H1 (cell line): ENCODE results near the gene PTS.

ENCODE experiments used
- MAFK ChIP-seq: IDR thresholded peaks from 2 replicates; pipeline ENCODE4 v1.6.1; 2012; ENCODE audit warnings: low read depth, mild to moderate bottlenecking, improper control_type of control experiment, low read length
- POLR2A ChIP-seq, 2 experiments: IDR thresholded peaks; 1 replicate in 1 of 2; 2 replicates in 1 of 2; pipeline ENCODE4 v1.6.1; 2011; ENCODE audit warnings: low read depth in 2 of 2, low read length in 2 of 2, mild to moderate bottlenecking in 2 of 2; ENCODE audit errors: control extremely low read depth in 1 of 2
- POLR2AphosphoS5 ChIP-seq: IDR thresholded peaks from 2 replicates; pipeline ENCODE4 v1.6.1; 2011; ENCODE audit warnings: low read depth, low read length
- SAP30 ChIP-seq: fragments of 300-600 bp; sonication (generic); IDR thresholded peaks from 2 replicates; pipeline ENCODE4 v1.7.1; 2012; ENCODE audit warnings: low read length, moderate library complexity, mild to moderate bottlenecking, inconsistent platforms; ENCODE audit not compliant: insufficient read depth, insufficient replicate concordance
- TF ChIP-seq, protein P1 (sequence below), 3 experiments: IDR thresholded peaks; 1 replicate in 2 of 3; 2 replicates in 1 of 3; pipeline versions ENCODE4 v1.5.1 to v1.6.1; 2011; ENCODE audit warnings: low read length in 3 of 3, mild to moderate bottlenecking in 3 of 3, inconsistent platforms in 2 of 3, low read depth in 1 of 3, moderate library complexity in 1 of 3; ENCODE audit not compliant: insufficient read depth in 1 of 3; ENCODE audit errors: control extremely low read depth in 1 of 3

DNA sequence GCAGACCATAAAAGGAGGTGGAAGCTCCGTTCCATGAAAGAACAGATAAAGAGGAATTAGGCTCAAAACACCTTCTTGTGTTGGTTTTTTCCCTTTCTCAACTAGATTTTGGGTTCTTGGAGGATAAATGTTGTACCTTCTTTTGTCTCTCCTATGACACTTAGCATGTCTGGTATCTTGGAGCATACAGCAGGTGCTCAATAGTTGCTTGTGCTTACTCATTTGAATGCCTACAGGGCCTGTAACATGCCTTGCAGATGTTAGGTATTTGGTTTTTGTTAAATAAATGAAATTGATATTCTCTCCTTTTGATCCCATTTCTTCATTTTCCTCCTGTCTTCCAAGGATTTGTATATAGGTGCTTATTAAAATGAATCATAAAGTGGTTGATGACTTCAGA is 50.8 kb downstream of the PTS start:
- TF ChIP-seq POLR2AphosphoS5: no peak
- TF ChIP-seq, protein P1, sequence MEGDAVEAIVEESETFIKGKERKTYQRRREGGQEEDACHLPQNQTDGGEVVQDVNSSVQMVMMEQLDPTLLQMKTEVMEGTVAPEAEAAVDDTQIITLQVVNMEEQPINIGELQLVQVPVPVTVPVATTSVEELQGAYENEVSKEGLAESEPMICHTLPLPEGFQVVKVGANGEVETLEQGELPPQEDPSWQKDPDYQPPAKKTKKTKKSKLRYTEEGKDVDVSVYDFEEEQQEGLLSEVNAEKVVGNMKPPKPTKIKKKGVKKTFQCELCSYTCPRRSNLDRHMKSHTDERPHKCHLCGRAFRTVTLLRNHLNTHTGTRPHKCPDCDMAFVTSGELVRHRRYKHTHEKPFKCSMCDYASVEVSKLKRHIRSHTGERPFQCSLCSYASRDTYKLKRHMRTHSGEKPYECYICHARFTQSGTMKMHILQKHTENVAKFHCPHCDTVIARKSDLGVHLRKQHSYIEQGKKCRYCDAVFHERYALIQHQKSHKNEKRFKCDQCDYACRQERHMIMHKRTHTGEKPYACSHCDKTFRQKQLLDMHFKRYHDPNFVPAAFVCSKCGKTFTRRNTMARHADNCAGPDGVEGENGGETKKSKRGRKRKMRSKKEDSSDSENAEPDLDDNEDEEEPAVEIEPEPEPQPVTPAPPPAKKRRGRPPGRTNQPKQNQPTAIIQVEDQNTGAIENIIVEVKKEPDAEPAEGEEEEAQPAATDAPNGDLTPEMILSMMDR (IDR thresholded peaks at IDR 0.05; ENCODE audit: control extremely low read depth in 1 of 3, insufficient read depth in 1 of 3, low read depth in 1 of 3, low read length in 3 of 3): no peak
- no peak for TF ChIP-seq SAP30
- TF ChIP-seq POLR2A (IDR thresholded peaks at IDR 0.05; ENCODE audit: control extremely low read depth in 1 of 2, low read depth in 2 of 2, low read length in 2 of 2): no peak
- TF ChIP-seq MAFK: no peak
